SU-DHL-6 (cell line): Measurements from ENCODE around the gene CELSR1.

ENCODE experiments used
- H2AFZ ChIP-seq: fragments of 200-600 bp; sonication (generic); 2 replicates; pipeline ENCODE4 v1.6.1; 2014; ENCODE audit warnings: low read depth, mild to moderate bottlenecking, moderate library complexity, mixed read lengths, antibody characterized with exemption, low read length; ENCODE audit not compliant: severe bottlenecking
- H3F3A ChIP-seq: fragments of 200-600 bp; shearing (Covaris generic); 2 replicates; pipeline ENCODE4 v1.6.0; 2016; ENCODE audit warnings: antibody characterized with exemption, mild to moderate bottlenecking; ENCODE audit not compliant: insufficient read depth
- H3K27ac ChIP-seq: fragments of 200-600 bp; sonication (generic); 2 replicates; pipeline ENCODE4 v1.5.1; 2016; ENCODE audit warnings: low read depth, mild to moderate bottlenecking, low read length, moderate library complexity, mixed read lengths
- H3K27me3 ChIP-seq: fragments of 200-600 bp; sonication (generic), shearing (Covaris generic); 2 replicates; pipeline ENCODE4 v1.6.0; 2014; ENCODE audit warnings: mild to moderate bottlenecking, low read length
- H3K36me3 ChIP-seq: fragments of 200-600 bp; sonication (generic); 2 replicates; pipeline ENCODE4 v1.6.1; 2014; ENCODE audit warnings: mild to moderate bottlenecking, low read length, mixed read lengths
- H3K4me2 ChIP-seq: fragments of 300-600, 200-600 bp; shearing (Covaris generic), sonication (generic); 2 replicates; pipeline ENCODE4 v1.6.0; 2014; ENCODE audit warnings: low read length, low read depth, mild to moderate bottlenecking; ENCODE audit not compliant: poor library complexity, severe bottlenecking
- H3K4me3 ChIP-seq: fragments of 200-600 bp; sonication (generic); 2 replicates; pipeline ENCODE4 v1.5.1; 2014; ENCODE audit warnings: antibody characterized with exemption, low read length, mild to moderate bottlenecking, mixed read lengths; ENCODE audit not compliant: insufficient read depth, poor library complexity, severe bottlenecking
- H3K79me2 ChIP-seq: fragments of 200-600 bp; sonication (generic); 2 replicates; pipeline ENCODE4 v1.6.1; 2014; ENCODE audit warnings: mild to moderate bottlenecking, low read length, moderate library complexity; ENCODE audit not compliant: insufficient read depth
- H3K9ac ChIP-seq: fragments of 200-600 bp; sonication (generic); 2 replicates; pipeline ENCODE4 v1.7.0; 2014; ENCODE audit warnings: mild to moderate bottlenecking, low read length
- H3K9me2 ChIP-seq: fragments of 200-600 bp; sonication (generic); replicated peaks from 2 replicates; pipeline ENCODE4 v1.6.1; 2014; ENCODE audit warnings: low read length; ENCODE audit not compliant: insufficient read depth
- H3K9me3 ChIP-seq: fragments of 200-600 bp; sonication (generic); 2 replicates; pipeline ENCODE4 v1.6.1; 2014; ENCODE audit warnings: low read length, mixed read lengths; ENCODE audit not compliant: insufficient read depth
- H4K20me1 ChIP-seq: fragments of 200-600 bp; sonication (generic); 2 replicates; pipeline ENCODE4 v1.6.1; 2014; ENCODE audit warnings: low read depth, mild to moderate bottlenecking, antibody characterized with exemption, low read length, moderate library complexity, mixed read lengths
- CTCF ChIP-seq: fragments of 200-600 bp; sonication (generic); IDR thresholded peaks from one replicate; pipeline ENCODE4 v1.5.1; 2017; ENCODE audit warnings: antibody characterized with exemption, mild to moderate bottlenecking, low read length, moderate library complexity; ENCODE audit not compliant: insufficient read depth, poor library complexity, severe bottlenecking
- EZH2phosphoT487 ChIP-seq: fragments of 200-600 bp; sonication (generic), shearing (Covaris generic); conservative IDR thresholded peaks from 2 replicates; pipeline ENCODE4 v1.6.1; 2018; ENCODE audit warnings: mild to moderate bottlenecking, antibody characterized with exemption, low read length, moderate library complexity, mixed read lengths

The CELSR1 gene

GRCh38 chr22:46547179-46547882 lies 9.9 kb upstream of the CELSR1 start:
- Histone ChIP-seq H3K9ac (no peak overlapping the region), H2AFZ (no peak overlapping the region), H3K9me3 (no peaks in the 10 kb centered on the region), H3K27ac (no peak overlapping the region), H3K27me3 (no peaks in the 10 kb centered on the region), H3F3A (no peaks in the 10 kb centered on the region), H3K4me3 (no peak overlapping the region), H3K9me2 (no peaks in the 10 kb centered on the region), H4K20me1 (no peaks in the 10 kb centered on the region), H3K36me3 (no peaks in the 10 kb centered on the region), H3K4me2 (no peak overlapping the region), H3K79me2 (no peaks in the 10 kb centered on the region)
- TF ChIP-seq CTCF = no peak
- no peak for TF ChIP-seq EZH2phosphoT487

- no peak for TF ChIP-seq EZH2phosphoT487
- TF ChIP-seq CTCF = no peak
- H3F3A ChIP-seq = no peaks in the 10 kb centered on the region
- no peaks in the 10 kb centered on the region for H3K9me2 ChIP-seq
- H3K36me3 ChIP-seq = no peaks in the 10 kb centered on the region
- H4K20me1 ChIP-seq = no peaks in the 10 kb centered on the region
- H2AFZ ChIP-seq = no peak overlapping the region
- H3K4me3 ChIP-seq = no peak overlapping the region
- H3K27me3 ChIP-seq = no peaks in the 10 kb centered on the region
- H3K4me2 ChIP-seq = no peak overlapping the region
- no peaks in the 10 kb centered on the region for H3K79me2 ChIP-seq
- H3K27ac ChIP-seq = no peak overlapping the region
- H3K9me3 ChIP-seq = no peaks in the 10 kb centered on the region
- no peak overlapping the region for H3K9ac ChIP-seq
Measured at GRCh38 chr22:46546466-46547178, 9.2 kb upstream of the CELSR1 start.

- Histone ChIP-seq H3F3A (no peaks in the 10 kb centered on the region), H3K4me2 (no peak overlapping the region), H4K20me1 (no peaks in the 10 kb centered on the region), H3K36me3 (no peaks in the 10 kb centered on the region), H3K9me2 (no peaks in the 10 kb centered on the region), H3K4me3 (no peak overlapping the region), H2AFZ (no peak overlapping the region), H3K27me3 (no peaks in the 10 kb centered on the region), H3K9ac (no peak overlapping the region), H3K27ac (no peak overlapping the region), H3K9me3 (no peaks in the 10 kb centered on the region), H3K79me2 (no peaks in the 10 kb centered on the region)
- TF ChIP-seq EZH2phosphoT487 = no peak
- no peak for TF ChIP-seq CTCF
Measured at GRCh38 chr22:46545086-46545792, 7.8 kb upstream of the CELSR1 start.
